ENCODE results near the gene SHB.

SHB gene

DNA sequence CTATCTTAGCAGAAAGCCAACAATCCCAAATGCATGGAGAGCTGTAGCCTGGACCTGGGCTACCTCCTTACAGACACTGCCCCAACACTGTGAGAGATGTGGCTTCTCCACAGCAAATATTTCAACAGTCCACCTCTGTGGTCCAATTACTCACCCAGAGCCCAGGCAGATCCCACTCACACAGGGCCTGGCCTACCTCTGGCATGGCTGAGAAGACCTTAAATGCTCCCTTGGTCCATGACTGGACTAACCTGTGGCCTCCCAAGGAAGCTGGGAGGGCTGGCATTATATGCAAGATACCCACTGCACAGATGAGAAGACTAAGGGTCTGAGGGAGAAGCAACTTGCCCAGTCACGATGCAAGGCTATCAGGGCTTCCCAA, 142.3 kb downstream of the SHB start:
- no peak for DNase-seq

DNA sequence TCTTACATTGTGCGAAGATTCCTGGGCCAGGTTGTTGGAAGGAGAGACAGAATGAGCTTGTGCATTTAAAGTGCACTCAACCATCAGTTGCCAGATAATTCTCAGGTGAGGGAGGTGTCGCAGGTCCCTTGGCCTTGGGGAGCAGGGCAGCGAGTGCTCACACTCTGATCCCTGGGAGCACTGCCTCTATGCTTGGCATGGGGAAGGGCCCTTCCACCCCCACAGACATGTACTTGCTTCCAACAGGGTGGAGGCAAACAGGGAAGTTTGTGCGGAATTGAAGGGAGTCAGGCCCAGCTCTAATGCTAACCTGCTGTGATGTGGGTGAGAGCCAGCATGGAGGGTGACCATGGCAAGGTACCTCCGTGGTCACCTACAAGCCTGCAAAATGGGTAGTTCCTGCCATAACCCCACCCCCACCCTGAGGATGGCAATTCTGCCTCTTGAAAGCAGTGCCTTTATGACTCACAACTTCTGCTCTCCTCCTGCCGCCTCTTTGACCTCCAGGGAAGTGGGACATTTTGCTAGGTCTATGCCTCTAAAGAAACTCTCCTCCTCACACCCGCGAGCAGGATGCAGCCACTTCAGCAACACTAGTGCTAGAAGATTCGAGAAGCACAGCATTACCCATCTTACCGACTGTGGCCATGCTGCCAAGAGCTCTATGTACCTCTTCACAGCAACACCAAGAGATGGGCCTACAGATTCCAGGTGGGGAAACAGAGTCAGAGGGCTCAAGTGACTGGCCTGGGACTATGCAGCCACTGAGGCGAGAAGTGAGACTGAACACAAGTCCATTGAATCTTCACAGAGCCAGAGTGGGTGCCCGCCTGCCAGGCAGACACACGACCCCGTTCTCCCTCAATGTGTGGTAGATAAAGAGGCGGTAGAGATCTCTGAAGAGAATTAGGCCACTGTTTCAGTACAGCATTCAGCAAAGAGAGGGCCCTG, 143.0 kb downstream of the SHB start:
- no peak for DNase-seq

DNA sequence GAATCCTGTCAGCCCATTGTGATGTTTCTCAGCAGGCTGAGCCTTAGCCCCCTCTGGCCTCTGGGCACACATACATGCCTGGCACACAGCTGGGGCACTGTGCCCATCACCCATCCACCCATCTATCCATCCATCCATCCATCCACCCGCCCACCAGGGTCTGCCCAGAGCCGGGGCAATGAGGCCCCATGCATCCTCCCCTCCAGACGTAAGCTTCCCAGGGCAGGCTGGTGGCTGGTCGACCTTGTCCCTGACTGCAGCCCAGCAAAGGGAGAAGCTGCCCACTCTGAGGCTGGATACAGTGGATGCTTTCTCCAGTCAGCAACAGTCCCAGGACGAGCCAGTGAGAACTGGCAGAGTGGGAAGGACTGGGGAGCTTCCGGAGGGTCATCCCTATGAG, 144.0 kb downstream of the SHB start:
- no peak for DNase-seq

- no peak for DNase-seq
Observed at GRCh38 chr9:37924538-37924937, 144.5 kb downstream of the SHB start.

GRCh38 chr9:37923796-37924427, 145.1 kb downstream of the SHB start:
- no peak for DNase-seq

GRCh38 chr9:37923118-37923795, 145.8 kb downstream of the SHB start:
- no peak for DNase-seq

DNA sequence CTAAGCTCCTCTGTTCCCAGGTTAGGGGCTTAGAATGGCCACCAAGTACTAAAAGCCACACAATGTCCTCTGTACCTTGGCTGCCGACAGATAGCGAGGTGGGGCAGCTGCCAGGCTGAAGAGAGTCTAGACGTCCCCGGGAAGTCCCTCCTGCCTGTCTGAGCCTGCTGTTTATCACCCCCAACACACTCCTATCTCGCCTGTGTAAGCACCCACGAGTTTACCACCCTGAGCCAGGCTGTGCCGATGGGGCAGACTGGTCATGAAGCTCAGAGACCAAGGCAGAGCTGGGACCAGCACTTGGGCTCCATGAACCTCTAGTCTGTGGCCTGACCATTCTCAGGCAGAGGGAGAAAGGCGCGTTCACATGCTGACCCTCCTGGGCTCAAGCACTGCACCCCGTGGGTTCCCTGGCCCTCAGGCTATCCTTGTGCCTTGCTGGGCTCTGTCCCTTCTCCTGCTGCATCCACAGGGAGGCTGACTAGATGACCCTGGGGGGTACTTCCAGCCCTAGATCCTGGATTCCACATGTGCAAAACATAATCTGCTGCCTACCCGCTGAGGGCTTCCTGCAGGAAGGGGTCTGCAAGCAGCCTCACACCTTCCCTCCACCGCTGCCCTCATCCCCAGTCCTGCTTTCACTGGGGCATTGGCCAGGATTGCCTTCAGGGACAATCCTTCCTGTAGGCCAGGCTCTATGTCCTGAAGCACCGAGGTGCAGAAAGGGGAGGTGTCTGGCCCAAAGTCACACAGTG, 146.5 kb downstream of the SHB start:
- no peak for DNase-seq

- no peak for DNase-seq
Observed at GRCh38 chr9:37921546-37922300, 147.3 kb downstream of the SHB start.

DNA sequence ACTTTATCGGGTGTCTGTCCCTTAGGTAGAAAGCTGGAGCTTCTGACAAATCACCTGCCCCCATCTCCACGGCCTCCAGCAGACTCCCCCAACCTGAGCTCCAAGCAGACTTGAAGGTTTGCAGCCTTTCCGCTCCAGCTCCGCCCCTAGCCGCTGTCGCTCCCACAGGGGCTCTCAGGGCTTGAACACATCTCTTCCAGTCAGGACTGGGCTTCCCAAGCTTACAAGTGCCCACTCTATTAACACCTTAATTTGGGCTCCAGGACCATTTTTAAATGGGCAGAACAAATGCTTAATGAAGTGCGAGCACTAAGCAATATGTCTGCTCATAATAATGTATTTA, 147.9 kb downstream of the SHB start:
- no peak for DNase-seq

GRCh38 chr9:37920471-37921167, 148.4 kb downstream of the SHB start:
- peak in 1 of 2 experiments; percentile 12 for DNase-seq

- no peak for DNase-seq
Observed at GRCh38 chr9:37919956-37920335, 149.1 kb downstream of the SHB start.

GRCh38 chr9:37919246-37919955, 149.6 kb downstream of the SHB start:
- no peak for DNase-seq

DNA sequence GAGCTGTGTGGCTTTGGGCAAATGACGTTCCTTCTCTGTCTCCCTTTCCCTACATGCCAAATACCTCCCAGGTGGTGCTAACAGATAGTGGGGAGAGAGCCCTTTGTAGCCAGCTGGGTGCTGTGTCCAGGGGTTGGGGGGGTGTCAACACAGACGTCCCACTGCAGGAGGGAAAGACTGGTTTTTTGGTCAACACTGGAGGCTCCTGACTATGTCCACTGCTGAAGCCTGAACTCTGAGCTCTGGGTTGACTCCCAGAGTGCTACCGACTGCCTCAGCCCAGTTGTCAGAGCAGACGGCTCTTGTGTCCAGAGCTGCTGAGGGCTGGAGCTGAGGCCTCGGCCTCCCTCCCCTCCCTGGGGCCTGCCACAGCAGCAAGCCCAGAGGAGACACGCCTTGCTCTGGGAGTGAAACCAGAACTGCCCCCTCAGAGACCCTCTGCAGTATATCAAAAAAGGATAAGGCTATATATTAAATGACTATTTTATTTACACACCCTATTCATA, 150.3 kb downstream of the SHB start:
- DNase-seq: no peak

GRCh38 chr9:37917801-37918664, 151.0 kb downstream of the SHB start:
- DNase-seq: no peak

GRCh38 chr9:37917313-37917731, 151.7 kb downstream of the SHB start:
- no peak for DNase-seq

- DNase-seq: no peak
Observed at GRCh38 chr9:37916471-37917312, 152.3 kb downstream of the SHB start.

DNA sequence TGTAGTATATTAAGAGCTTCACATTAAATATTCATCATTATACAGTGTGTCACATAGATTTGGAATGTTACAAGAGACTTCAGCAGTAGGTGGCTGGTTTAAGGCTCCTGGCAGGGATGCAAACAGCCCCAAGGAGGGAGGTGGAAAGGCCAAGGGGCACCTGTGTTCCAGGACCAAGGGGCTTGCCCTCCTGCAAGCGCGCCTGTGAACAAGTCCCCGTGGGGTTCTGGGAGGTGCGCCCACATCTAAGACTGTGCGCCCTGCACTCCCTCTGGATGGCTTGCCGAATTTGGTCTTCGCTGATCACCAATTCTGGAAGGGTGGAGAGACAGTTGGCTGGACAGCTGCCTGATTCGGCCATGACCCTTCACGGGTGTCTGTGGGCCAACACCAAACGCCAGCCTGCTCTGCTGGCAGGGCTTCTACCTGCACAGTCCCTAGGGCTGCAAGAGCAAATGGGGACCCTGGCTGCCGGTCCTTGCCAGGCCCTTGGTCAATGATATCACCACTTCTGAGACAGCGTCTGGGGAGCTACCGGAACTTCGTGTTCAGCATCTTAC, 153.0 kb downstream of the SHB start:
- no peak for DNase-seq

DNA sequence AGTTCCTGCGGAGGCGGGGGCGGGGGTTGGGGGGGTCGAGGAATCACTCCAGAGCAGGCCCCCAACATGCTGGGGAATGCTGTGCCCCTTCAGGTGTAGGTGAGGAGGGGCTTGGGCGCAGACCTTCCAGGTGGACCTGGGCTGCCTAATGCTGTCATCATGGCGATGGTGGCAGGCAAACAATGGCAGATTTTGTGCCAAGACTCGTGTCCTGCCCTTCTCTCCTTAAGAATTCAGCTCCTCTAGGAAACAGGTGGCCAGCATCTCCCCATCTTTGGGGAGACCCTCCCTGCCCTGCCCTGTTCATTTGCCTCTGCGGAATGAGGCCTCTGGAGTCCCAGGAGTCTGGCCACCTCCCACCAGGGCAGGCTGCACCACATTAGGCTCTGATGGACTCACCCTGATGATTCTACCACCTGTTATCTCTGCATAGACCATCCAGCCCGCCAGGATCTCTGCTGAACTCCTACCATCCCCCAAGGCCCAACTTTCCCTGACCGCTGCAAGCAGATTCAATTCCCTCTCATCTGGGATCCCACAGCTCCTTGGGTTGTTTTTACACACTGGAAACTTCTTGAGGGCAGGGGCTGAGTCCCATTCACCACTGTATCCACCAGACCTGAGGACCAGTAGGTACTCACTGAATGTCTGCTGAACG, 154.2 kb downstream of the SHB start:
- DNase-seq: no peak

Data from NCI-H524 (cell line).